ENCODE results near the gene BST1. TPM values are rescaled to one million over a fixed set of nuclear protein-coding genes. Genes with fewer than 3 reads are reported as not detected.

The BST1 gene
- total and polyA plus RNA-seq, 2 experiments from 2014 or later = 0.99 to 1.8 TPM

DNA sequence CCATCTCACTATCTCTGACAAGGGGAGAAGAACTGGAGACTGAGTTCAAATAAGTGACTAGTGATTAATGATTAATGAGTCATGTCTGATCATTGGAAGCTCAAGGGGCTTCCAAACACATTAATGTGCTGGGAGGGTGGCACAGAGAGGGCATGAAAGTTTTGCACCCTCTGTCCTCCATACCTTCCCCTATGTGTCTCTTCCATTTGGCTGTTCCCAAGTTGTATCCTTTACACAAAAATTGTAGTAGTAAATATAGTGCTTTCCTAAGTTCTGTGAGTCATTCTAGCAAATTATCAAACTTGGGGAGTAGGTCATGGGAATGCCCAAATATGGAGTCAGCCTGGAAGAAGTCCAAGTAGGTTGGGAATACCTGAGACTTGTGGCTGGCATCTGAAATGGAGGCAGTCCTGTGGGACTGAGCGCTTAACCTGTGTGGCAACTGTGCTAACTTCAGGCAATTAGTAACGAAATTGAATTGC, 25.3 kb upstream of the BST1 start (continued):
- TF ChIP-seq REST (IDR thresholded peaks at IDR 0.05; ENCODE audit: unreplicated experiment) (no peak), STAT1 (IDR thresholded peaks at IDR 0.05; ENCODE audit: unreplicated experiment) (no peak), ZNF331 (CRISPR knock-in tag; IDR thresholded peaks at IDR 0.05; ENCODE audit: low read depth) (no peak), ZNF114 (CRISPR knock-in tag; IDR thresholded peaks at IDR 0.05) (no peak), POLR2AphosphoS5 (IDR thresholded peaks at IDR 0.05; ENCODE audit: low read depth) (no peak), CREB1 (CRISPR knock-in tag; IDR thresholded peaks at IDR 0.05; ENCODE audit: low read depth) (no peak), NANOG (IDR thresholded peaks at IDR 0.05; ENCODE audit: borderline replicate concordance) (no peak)
- TF ChIP-seq, protein P1, sequence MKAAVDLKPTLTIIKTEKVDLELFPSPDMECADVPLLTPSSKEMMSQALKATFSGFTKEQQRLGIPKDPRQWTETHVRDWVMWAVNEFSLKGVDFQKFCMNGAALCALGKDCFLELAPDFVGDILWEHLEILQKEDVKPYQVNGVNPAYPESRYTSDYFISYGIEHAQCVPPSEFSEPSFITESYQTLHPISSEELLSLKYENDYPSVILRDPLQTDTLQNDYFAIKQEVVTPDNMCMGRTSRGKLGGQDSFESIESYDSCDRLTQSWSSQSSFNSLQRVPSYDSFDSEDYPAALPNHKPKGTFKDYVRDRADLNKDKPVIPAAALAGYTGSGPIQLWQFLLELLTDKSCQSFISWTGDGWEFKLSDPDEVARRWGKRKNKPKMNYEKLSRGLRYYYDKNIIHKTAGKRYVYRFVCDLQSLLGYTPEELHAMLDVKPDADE (IDR thresholded peaks at IDR 0.05) = no peak
- TF ChIP-seq, protein P2, sequence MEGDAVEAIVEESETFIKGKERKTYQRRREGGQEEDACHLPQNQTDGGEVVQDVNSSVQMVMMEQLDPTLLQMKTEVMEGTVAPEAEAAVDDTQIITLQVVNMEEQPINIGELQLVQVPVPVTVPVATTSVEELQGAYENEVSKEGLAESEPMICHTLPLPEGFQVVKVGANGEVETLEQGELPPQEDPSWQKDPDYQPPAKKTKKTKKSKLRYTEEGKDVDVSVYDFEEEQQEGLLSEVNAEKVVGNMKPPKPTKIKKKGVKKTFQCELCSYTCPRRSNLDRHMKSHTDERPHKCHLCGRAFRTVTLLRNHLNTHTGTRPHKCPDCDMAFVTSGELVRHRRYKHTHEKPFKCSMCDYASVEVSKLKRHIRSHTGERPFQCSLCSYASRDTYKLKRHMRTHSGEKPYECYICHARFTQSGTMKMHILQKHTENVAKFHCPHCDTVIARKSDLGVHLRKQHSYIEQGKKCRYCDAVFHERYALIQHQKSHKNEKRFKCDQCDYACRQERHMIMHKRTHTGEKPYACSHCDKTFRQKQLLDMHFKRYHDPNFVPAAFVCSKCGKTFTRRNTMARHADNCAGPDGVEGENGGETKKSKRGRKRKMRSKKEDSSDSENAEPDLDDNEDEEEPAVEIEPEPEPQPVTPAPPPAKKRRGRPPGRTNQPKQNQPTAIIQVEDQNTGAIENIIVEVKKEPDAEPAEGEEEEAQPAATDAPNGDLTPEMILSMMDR (conservative IDR thresholded peaks at IDR 0.05; ENCODE audit: low read depth in 2 of 2) = no peak

DNA sequence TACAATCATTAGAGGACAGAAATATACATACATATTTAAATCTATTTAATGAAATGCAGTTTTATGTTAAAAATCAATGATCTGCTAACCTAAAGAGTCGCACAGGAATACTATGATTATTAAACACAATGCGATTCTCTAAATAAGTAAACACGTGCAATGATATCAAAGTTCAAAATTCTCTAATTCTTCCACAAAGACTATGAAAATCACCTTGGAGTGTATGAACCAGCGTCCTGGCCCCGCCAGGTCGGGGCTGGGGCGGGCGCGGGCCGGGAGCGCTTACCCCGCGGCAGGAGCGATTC, 21.8 kb upstream of the BST1 start:
- H3K27ac Mint-ChIP-seq = peak overlapping the region; percentile 99
- H3K4me3 Mint-ChIP-seq = peak overlapping the region; percentile 100
- H3K36me3 Mint-ChIP-seq (ENCODE audit: low read depth) = peaks cover 19% of the 10 kb centered on the region
- H3K27me3 Mint-ChIP-seq (ENCODE audit: insufficient read depth, low read depth, poor library complexity) = peaks cover 11% of the 10 kb centered on the region
- no peaks in the 10 kb centered on the region for H3F3A ChIP-seq (replicated peaks; ENCODE audit: low read depth)
- H3K27me3 ChIP-seq (ENCODE audit: insufficient read depth) = no peaks in the 10 kb centered on the region
- ATAC-seq (no peak), DNase-seq (ENCODE audit: low spot score) (no peak)
- H3K79me2 ChIP-seq (replicated peaks; ENCODE audit: insufficient read depth) = peaks cover 70% of the 10 kb centered on the region
- no peaks in the 10 kb centered on the region for H3K9me2 ChIP-seq (ENCODE audit: insufficient read depth)
- H3K4me1 Mint-ChIP-seq = peaks cover 54% of the 10 kb centered on the region
- no peaks in the 10 kb centered on the region; the same call in 1 of the 2 replicates for H3K36me3 ChIP-seq (ENCODE audit: insufficient read depth)
- TF ChIP-seq POLR2AphosphoS5 (IDR thresholded peaks at IDR 0.05; ENCODE audit: low read depth) (no peak), REST (IDR thresholded peaks at IDR 0.05; ENCODE audit: unreplicated experiment) (no peak), JUNB (IDR thresholded peaks at IDR 0.05; ENCODE audit: unreplicated experiment) (no peak)
- TF ChIP-seq, protein P2 (conservative IDR thresholded peaks at IDR 0.05; ENCODE audit: low read depth in 2 of 2) = no peak
- H2AFZ ChIP-seq = no peak overlapping the region
- H3K4me1 ChIP-seq (ENCODE audit: insufficient read depth) = peaks cover 54% of the 10 kb centered on the region
- no peaks in the 10 kb centered on the region; the same call in 2 of the 3 replicates for H3K9me3 Mint-ChIP-seq
- peak overlapping the region; percentile 76 for H3K4me3 ChIP-seq
- peak overlapping the region; percentile 77 for H3K4me2 ChIP-seq
- H4K20me1 ChIP-seq (replicated peaks; ENCODE audit: insufficient read depth) = no peaks in the 10 kb centered on the region
- H3K27ac ChIP-seq (ENCODE audit: low read depth) = peak overlapping the region; percentile 98

All from GM23338 (cell line).